G401 (cell line): ENCODE measurements around the gene FILIP1L. TPM values are rescaled to one million over a fixed set of nuclear protein-coding genes. Genes with fewer than 3 reads are reported as not detected.

Experiments
- DNase-seq: peaks from one replicate; pipeline ENCODE4 v3.0.0-alpha.2; 2015; ENCODE audit warnings: low spot score
- in situ Hi-C: cut with HindIII; loops from 2 replicates; pipeline ENCODE4 v1.10.0; 2016; ENCODE audit warnings: low sequenced_read_pairs, mixed read lengths
- total RNA-seq: library from RNA; depleted of rRNA; stranded (reverse); fragments of >200 nt; shearing (Covaris generic); gene quantifications from 2 replicates; pipeline ENCODE4 v1.2.3, GENCODE V29; 2014

Gene FILIP1L
- total RNA-seq, 1 experiment from 2014 or later, result 3.7 TPM

GRCh38 chr3:100027321-100027720 lies 87.0 kb downstream of the FILIP1L start:
- DNase-seq, result no peak
- in situ Hi-C loops, result no loop called here

DNA sequence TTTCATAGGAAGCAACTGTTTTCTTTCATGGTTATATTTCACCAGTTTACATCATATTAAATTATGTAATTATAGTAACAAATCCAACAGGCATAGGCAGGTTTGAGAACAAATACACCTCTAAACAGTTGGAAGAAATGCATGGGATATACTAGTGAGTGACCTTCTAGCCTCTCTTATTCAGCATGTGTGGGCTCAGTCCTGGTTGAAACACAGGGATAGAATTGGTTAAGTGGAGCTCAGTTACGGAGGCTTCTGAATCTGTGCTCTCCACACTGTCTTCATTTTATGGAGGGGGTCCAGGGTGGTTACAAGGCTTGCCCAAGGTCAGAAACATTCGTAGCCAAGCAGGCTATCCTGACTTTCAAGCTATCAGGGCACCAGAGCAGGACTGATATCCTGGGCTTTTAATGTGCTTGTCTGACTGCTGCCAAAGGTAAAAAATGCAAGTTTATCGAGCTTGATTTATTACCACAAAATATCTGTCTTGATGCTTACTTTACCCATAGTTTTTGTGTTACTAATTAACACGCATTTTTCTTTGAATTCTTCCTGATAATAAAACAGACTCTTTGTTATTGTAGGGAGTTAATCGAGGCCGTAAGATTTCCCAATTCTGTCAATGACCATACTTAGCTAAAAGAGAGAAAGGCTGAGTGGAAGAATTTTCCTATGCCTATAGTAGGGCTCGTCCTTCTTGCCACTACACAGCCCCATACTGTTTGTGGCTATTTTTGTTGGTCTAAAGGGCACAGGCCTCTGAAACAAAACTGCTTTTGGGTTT lies 89.6 kb downstream of the FILIP1L start:
- no peak for DNase-seq
- in situ Hi-C loops, result no loop called here

DNA sequence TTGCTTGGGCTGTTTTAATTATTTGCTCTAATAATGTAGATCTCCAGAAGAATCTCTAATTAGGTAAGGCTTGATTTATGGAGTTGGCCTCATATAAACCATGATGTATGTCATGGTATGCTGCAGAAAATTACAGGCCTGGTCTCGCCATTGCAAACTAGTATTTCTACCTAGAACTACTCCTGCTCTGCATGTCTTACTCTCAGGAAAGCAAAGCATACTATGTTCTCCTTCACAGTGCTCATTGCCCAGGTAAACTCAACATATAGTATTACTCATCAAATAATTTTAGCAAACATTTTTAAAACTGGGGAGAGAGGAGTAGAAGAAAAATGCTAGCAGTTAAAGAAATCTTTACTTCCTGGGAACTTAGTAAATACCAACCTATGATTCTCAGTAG lies 90.7 kb downstream of the FILIP1L start:
- in situ Hi-C loops, result no loop called here
- no peak for DNase-seq

- in situ Hi-C loops, result no loop called here
- DNase-seq, result no peak
Measured at GRCh38 chr3:100023150-100023549, 91.2 kb downstream of the FILIP1L start.

GRCh38 chr3:100022506-100022905 lies 91.8 kb downstream of the FILIP1L start:
- DNase-seq, result no peak
- in situ Hi-C loops, result no loop called here

- no peak for DNase-seq
- in situ Hi-C loops, result no loop called here
Measured at GRCh38 chr3:100020876-100021644, 93.2 kb downstream of the FILIP1L start.

DNA sequence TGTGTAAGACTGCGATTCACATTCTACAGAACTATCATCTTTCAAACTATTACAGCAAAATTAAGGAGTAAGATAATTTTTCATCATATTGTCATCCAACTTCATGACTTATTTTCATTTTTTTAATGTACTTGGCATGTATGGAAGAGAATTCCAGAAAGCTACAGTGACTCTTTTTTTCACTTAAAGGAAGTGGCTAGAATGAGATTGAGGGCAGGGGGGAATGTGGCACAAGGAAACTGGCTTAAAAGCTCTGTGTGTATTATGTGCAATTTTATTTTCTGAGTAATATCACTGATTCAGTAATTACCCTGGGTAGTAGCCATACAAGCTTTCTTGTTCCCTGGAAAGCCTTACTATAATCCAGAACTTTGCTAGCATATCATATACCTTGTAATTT lies 94.6 kb downstream of the FILIP1L start:
- in situ Hi-C loops, result no loop called here

DNA sequence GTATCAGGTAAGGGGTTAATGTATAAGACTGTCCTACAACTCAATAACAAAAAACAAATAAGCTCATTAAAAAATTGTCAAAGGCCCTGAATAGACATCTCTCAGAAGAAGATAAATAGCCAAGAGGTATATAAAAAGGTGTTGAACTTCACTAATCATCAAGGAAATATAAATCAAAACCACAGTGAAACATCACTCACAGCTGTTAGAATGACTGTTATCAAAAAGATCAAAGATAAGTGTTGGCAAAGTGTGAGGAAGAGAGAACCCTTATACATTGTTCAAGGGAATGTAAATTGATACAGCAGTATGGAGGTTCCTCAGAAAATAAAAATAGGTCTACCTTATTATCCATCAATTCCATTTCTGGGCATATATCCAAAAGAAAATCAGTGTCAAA lies 95.5 kb downstream of the FILIP1L start:
- no peak for DNase-seq
- in situ Hi-C loops, result no loop called here

More for the DNA sequence above, 94.6 kb downstream of the FILIP1L start:
- no peak for DNase-seq

DNA sequence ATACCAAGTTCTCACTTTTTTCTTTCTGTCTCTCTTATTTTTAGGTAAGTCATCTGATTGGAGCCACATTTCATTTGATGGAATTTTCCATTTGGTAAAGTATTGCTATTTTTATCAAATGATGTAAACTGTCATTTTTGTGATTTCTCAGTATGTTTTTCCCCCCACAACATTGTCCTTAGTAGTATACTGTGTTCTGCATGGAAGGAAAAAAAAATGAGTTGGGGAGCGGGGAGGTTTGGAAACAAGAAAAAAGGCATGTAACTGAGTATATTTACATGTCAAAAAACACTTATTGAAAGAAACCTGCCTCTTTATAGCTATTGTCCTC lies 104.2 kb downstream of the FILIP1L start:
- in situ Hi-C loops, result no loop called here
- no peak for DNase-seq

DNA sequence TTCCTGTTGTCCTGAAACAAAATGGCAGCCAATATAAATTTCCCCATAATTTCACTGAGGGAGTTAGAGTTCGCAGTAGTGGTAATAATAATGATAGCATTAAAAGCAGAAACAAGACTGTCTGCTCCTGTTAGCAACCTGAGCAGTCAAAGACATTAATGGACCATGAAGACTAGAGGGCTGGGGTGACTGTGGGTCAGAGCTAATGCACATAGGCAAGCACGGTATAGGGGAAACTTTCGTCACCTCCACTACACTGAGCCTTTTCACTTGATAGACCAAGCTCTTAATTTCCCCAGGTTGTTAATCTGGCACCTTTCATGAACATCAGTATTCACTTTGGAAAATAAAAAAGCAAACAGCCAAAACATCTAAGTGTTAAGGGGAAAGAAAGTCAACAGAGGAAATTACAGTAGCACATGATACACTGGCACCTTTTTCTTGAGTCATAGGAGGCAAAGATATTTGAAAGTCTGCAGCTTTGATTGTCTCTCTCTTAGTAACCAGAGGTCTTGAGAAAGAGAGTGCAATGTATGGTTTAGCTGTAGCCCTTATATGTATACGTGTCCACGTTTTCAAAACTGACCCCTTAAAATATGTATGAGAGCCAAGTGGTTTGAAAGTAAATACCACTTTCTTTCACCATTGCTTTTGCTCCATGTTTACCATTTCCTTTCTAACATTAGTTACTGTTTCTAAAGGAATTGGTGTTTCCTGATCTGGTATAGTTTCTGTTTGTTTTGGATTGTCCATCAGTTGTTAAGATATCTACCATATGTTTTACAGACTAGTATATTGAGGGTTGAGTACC lies 104.8 kb downstream of the FILIP1L start:
- DNase-seq, result no peak
- in situ Hi-C loops, result no loop called here

GRCh38 chr3:100008081-100008698 lies 106.1 kb downstream of the FILIP1L start:
- in situ Hi-C loops, result no loop called here
- DNase-seq, result no peak

- no peak for DNase-seq
- in situ Hi-C loops, result no loop called here
Measured at GRCh38 chr3:100007313-100007712, 107.0 kb downstream of the FILIP1L start.

DNA sequence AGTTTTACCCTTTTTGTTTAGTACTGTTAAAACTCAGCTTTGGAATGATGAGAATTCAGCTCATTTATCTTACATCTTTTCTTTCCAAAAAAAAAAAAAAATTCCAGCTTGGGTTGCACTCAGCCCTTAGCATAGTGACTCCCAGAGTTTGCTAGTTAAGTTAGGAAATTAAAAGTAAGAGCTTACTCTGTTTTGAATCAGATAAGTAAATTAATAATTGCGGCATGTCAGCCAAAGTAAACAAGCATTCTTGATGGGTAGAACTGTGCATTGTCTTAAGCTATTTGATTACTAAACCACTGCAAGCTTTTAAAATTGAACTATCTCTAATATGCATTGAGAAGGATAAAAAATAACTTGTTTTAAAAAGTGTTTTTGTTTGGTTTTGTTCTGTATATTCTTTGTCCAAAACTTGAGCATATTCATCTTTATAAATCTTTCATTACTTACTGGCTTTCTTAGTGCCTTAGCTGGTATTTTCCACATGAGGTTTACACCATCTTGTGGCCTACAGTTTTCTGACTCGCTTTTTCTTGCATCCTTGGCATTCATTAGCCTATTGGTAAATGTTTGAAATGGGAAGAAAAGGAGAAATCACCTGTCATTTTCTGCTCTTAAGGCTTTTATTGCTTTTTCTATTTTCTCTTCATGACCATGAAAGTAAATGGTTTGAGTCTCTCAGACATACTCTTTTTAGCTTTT lies 107.6 kb downstream of the FILIP1L start:
- in situ Hi-C loops, result no loop called here
- DNase-seq, result no peak

- in situ Hi-C loops, result no loop called here
Measured at GRCh38 chr3:100005665-100006393, 108.5 kb downstream of the FILIP1L start.

GRCh38 chr3:100004931-100005330 lies 109.4 kb downstream of the FILIP1L start:
- no peak for DNase-seq
- in situ Hi-C loops, result no loop called here

More at GRCh38 chr3:100005665-100006393, 108.5 kb downstream of the FILIP1L start:
- DNase-seq, result no peak

- in situ Hi-C loops, result no loop called here
- DNase-seq, result no peak
Measured at GRCh38 chr3:100003609-100004503, 110.4 kb downstream of the FILIP1L start.

GRCh38 chr3:100002599-100003350 lies 111.5 kb downstream of the FILIP1L start:
- DNase-seq, result peak; percentile 22
- in situ Hi-C loops, result no loop called here
